OCI-LY1 (cell line): ENCODE data around the gene ARL5A.

Experiments
- H2AFZ ChIP-seq: fragments of 200-600 bp; sonication (generic), shearing (Covaris generic); 2 replicates; pipeline ENCODE4 v1.6.0; 2014; ENCODE audit warnings: antibody characterized with exemption, mild to moderate bottlenecking, low read length
- H3F3A ChIP-seq: fragments of 200-600 bp; sonication (generic), shearing (Covaris generic); 2 replicates; pipeline ENCODE4 v1.6.0; 2014; ENCODE audit warnings: mild to moderate bottlenecking, antibody characterized with exemption, low read length, moderate library complexity; ENCODE audit not compliant: insufficient read depth
- H3K27ac ChIP-seq: fragments of 200-600 bp; sonication (generic); 2 replicates; pipeline ENCODE4 v1.5.1; 2014; ENCODE audit warnings: low read length, mixed run types, mild to moderate bottlenecking, low read depth; ENCODE audit not compliant: poor library complexity, severe bottlenecking
- H3K27me3 ChIP-seq: fragments of 200-600 bp; sonication (generic); 2 replicates; pipeline ENCODE4 v1.6.0; 2014; ENCODE audit warnings: antibody characterized with exemption, mild to moderate bottlenecking, low read length, moderate library complexity; ENCODE audit not compliant: insufficient read depth
- H3K36me3 ChIP-seq: fragments of 200-600 bp; sonication (generic); 2 replicates; pipeline ENCODE4 v1.6.1; 2014; ENCODE audit warnings: mild to moderate bottlenecking, antibody characterized with exemption, low read length, moderate library complexity, mixed read lengths; ENCODE audit not compliant: insufficient read depth
- H3K4me1 ChIP-seq: fragments of 200-600 bp; sonication (generic); 2 replicates; pipeline ENCODE4 v1.5.1; 2014; ENCODE audit warnings: mild to moderate bottlenecking, low read length, moderate library complexity; ENCODE audit not compliant: insufficient read depth, severe bottlenecking
- H3K4me2 ChIP-seq: fragments of 200-600 bp; sonication (generic), shearing (Covaris generic); 2 replicates; pipeline ENCODE4 v1.6.1; 2014; ENCODE audit warnings: low read length
- H3K4me3 ChIP-seq: fragments of 200-600 bp; sonication (generic); 2 replicates; pipeline ENCODE4 v1.5.1; 2014; ENCODE audit warnings: low read length, low read depth, mild to moderate bottlenecking, mixed read lengths; ENCODE audit not compliant: poor library complexity, severe bottlenecking
- H3K79me2 ChIP-seq: fragments of 200-600 bp; shearing (Covaris generic); 2 replicates; pipeline ENCODE4 v1.6.1; 2016; ENCODE audit warnings: mixed run types, low read length, mixed read lengths; ENCODE audit not compliant: insufficient read depth
- H3K9ac ChIP-seq: fragments of 200-600 bp; sonication (generic), shearing (Covaris generic); 2 replicates; pipeline ENCODE4 v1.6.1; 2014; ENCODE audit warnings: mild to moderate bottlenecking, low read length, mixed read lengths
- H3K9me2 ChIP-seq: fragments of 200-600 bp; sonication (generic), shearing (Covaris generic); 2 replicates; pipeline ENCODE4 v1.6.1; 2014; ENCODE audit warnings: low read depth, mild to moderate bottlenecking, low read length, mixed read lengths
- H3K9me3 ChIP-seq: fragments of 200-600 bp; shearing (Covaris generic); 2 replicates; pipeline ENCODE4 v1.6.1; 2014; ENCODE audit warnings: low read length, mixed read lengths
- H4K20me1 ChIP-seq: fragments of 200-600 bp; sonication (generic), shearing (Covaris generic); 2 replicates; pipeline ENCODE4 v1.6.0; 2016; ENCODE audit warnings: mild to moderate bottlenecking, low read length; ENCODE audit not compliant: insufficient read depth
- EZH2 ChIP-seq: fragments of 200-600 bp; sonication (generic), shearing (Covaris generic); IDR thresholded peaks from 2 replicates; pipeline ENCODE4 v1.8.0; 2017; ENCODE audit warnings: borderline replicate concordance, mixed run types, mild to moderate bottlenecking, antibody characterized with exemption, low read length, moderate library complexity, mixed read lengths
- TF ChIP-seq, protein P1 (sequence below): fragments of 200-600 bp; sonication (generic), shearing (Covaris generic); IDR thresholded peaks from 2 replicates; pipeline ENCODE4 v1.5.1; 2017; ENCODE audit warnings: mild to moderate bottlenecking, antibody characterized with exemption, low read length, moderate library complexity, mixed read lengths

The ARL5A gene

DNA sequence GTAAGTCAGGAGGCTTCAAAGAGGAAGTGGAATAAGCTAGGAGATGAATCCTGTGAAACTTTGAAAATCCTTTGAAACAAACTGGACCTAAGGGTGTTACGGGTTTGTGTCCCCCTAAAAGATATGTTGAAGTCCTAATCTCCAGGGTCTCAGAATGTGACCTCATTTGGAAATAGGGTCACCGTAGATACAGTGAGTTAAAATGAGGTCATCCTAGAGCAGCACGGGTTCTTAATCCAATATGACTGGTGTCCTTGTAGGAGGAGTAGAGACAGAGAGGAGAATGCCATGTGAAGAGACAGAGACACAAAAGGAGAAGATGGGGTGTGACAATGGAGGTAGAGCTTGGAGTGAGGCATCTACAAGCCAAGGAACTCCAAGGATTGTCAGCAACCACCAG, 67.0 kb downstream of the ARL5A start:
- no peak overlapping the region for H3K4me3 ChIP-seq
- H3K9ac ChIP-seq: no peak overlapping the region
- H3F3A ChIP-seq: no peaks in the 10 kb centered on the region
- peaks cover 9% of the 10 kb centered on the region for H3K4me1 ChIP-seq
- H3K36me3 ChIP-seq: no peaks in the 10 kb centered on the region
- TF ChIP-seq EZH2: no peak
- TF ChIP-seq, protein P1, sequence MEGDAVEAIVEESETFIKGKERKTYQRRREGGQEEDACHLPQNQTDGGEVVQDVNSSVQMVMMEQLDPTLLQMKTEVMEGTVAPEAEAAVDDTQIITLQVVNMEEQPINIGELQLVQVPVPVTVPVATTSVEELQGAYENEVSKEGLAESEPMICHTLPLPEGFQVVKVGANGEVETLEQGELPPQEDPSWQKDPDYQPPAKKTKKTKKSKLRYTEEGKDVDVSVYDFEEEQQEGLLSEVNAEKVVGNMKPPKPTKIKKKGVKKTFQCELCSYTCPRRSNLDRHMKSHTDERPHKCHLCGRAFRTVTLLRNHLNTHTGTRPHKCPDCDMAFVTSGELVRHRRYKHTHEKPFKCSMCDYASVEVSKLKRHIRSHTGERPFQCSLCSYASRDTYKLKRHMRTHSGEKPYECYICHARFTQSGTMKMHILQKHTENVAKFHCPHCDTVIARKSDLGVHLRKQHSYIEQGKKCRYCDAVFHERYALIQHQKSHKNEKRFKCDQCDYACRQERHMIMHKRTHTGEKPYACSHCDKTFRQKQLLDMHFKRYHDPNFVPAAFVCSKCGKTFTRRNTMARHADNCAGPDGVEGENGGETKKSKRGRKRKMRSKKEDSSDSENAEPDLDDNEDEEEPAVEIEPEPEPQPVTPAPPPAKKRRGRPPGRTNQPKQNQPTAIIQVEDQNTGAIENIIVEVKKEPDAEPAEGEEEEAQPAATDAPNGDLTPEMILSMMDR: no peak
- H4K20me1 ChIP-seq: no peaks in the 10 kb centered on the region
- H3K9me2 ChIP-seq: no peaks in the 10 kb centered on the region
- no peaks in the 10 kb centered on the region for H3K9me3 ChIP-seq
- no peak overlapping the region for H3K4me2 ChIP-seq
- H2AFZ ChIP-seq: no peak overlapping the region
- H3K27me3 ChIP-seq: no peaks in the 10 kb centered on the region
- no peaks in the 10 kb centered on the region for H3K79me2 ChIP-seq
- H3K27ac ChIP-seq: no peak overlapping the region

DNA sequence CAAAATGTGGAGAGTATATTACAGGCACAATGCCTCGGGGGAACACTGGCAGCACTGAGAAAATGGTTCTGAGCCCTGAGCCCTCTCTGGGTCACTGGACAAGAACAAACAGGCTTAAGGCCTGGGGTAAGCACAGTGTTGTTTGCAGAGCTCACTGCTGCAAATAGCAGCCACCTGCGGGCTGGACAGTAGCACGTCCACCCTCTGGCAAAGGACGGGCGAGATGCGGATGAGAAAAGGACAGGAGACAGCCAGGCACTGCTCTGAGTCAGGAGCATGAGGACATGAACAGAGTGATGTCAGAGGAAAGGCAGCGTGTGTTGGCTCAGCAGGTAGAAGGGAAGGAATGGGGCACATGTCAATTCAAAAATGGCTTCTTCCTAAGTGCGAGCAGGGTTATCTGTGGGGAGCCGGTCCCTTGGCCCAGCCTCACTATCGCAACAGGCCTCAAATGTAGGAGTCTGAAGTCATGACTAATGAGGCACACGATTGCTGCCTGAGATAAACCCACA, 68.0 kb downstream of the ARL5A start:
- Histone ChIP-seq H3K79me2 (no peaks in the 10 kb centered on the region), H2AFZ (no peak overlapping the region), H3K9me2 (no peaks in the 10 kb centered on the region), H3K9me3 (no peaks in the 10 kb centered on the region), H3K27ac (no peak overlapping the region), H3K4me1 (no peaks in the 10 kb centered on the region), H3K4me2 (no peak overlapping the region), H3K4me3 (no peak overlapping the region), H3K9ac (no peak overlapping the region), H3F3A (no peaks in the 10 kb centered on the region), H3K27me3 (no peaks in the 10 kb centered on the region), H4K20me1 (no peaks in the 10 kb centered on the region), H3K36me3 (no peaks in the 10 kb centered on the region)
- TF ChIP-seq, protein P1: no peak
- no peak for TF ChIP-seq EZH2

DNA sequence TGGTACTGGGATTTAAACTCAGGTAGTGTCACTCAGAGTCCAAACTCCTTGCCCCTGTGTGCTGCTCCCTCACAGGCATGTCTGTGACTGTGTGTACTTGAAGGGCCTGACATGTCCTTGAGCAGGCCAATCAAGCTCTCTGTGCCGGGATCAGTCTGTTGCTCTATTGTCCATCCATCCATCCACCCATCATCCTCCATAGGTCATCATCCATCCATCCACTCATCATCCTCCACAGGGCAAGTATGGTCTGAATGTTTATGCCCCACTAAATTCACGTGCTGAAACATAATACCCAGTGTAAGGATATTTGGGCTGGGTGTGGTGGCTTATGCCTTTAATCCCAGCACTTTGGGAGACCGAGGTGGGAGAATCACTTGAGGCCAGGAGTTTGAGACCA, 69.5 kb downstream of the ARL5A start:
- Histone ChIP-seq H3K9me3 (no peaks in the 10 kb centered on the region), H3K36me3 (no peaks in the 10 kb centered on the region), H3K27me3 (no peaks in the 10 kb centered on the region), H3F3A (no peaks in the 10 kb centered on the region), H3K9me2 (no peaks in the 10 kb centered on the region), H3K79me2 (no peaks in the 10 kb centered on the region), H3K9ac (no peak overlapping the region), H3K4me3 (no peak overlapping the region), H3K4me1 (no peaks in the 10 kb centered on the region), H2AFZ (no peak overlapping the region), H4K20me1 (no peaks in the 10 kb centered on the region), H3K27ac (no peak overlapping the region), H3K4me2 (no peak overlapping the region)
- TF ChIP-seq EZH2: no peak
- TF ChIP-seq, protein P1: no peak
